COLO668 (cell line): Measurements from ENCODE around the gene CACNG6.
"Not testable (repeated sequence)": the region's sequence is repeated elsewhere in the genome, so short reads cannot be mapped to it uniquely, and the experiment has no call there.

Experiments used
- DNase-seq: peaks from one replicate; lab custom pipeline; 2025; ENCODE audit not compliant: unreplicated experiment; lab: John Stamatoyannopoulos, UW

The CACNG6 gene

DNA sequence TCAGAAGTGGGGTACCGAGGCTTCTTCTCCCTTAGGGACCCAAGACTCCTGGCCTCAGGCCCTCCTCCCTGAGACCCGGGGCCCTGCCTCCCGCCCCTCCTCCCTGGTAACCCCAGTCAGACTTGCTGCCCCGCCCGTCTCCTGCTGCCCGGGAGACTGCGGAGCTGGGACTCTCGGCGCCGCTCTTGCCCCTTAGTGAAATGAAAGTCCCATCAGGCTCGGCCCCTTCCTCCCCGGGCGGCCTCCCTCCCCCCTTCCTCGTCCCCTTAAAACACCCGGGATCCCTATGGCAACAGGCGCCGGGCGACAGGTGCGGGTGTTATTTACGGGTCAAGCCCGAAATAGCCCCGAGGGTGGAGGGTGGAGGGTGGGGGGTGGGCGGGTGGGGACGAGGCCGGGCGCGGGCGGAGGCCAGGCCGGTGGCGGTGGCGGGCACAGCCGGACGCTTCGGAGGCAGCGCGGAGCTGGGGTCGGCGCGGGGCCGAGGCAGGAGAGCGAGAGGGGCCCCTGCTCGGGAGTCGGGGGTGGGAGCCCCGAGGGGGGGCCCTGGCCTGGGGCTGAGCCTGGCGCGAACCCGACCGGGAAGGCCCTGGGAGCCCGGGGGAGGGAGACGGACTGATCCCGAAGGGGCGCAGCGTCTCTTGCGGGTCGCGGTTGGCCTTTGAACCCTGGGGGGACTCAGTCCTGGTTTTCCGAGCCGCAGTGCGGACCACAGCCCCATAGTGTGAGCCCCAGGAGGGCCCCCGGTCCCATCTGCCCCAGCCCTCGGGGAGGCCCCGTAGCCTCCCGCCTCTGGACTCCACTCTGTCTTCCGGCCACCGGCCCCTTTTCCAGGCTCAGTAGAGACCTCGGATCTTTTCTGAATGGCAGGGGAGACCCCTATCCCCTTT, at the start of gene CACNG6:
TSS of gene CACNG6 (plus strand) at position 414 of the 890 bp plus-strand sequence. CDS start 1,241 bp downstream, outside the sequence.
- DNase-seq = peak; percentile 13

GRCh38 chr19:53942001-53942786, 49.2 kb upstream of the CACNG6 start:
- no peak for DNase-seq

GRCh38 chr19:53944416-53944815, 47.0 kb upstream of the CACNG6 start:
- DNase-seq = no peak

- DNase-seq = no peak
Observed at GRCh38 chr19:53944933-53945332, 46.5 kb upstream of the CACNG6 start.

DNA sequence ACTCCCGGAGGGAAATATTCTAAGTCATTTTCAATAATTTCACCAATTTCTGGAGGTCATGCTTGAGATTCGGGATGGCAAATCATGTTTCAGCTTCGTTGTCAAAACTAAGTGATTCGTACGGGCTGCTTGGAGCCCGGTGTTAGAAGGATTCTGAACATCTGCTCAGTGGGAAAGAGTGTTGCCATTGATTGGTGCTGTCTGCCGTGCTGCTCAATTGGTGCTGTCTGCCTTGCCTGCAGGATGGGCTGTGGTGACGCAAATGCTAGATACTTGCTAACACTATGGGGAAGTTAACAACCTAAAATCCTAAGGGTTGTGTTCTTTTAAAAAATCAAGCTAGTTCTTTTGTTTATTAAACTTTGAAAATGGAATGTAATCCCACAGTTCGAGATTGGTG, 46.0 kb upstream of the CACNG6 start:
- no peak for DNase-seq

- no peak for DNase-seq
Observed at GRCh38 chr19:53945998-53946397, 45.4 kb upstream of the CACNG6 start.

DNA sequence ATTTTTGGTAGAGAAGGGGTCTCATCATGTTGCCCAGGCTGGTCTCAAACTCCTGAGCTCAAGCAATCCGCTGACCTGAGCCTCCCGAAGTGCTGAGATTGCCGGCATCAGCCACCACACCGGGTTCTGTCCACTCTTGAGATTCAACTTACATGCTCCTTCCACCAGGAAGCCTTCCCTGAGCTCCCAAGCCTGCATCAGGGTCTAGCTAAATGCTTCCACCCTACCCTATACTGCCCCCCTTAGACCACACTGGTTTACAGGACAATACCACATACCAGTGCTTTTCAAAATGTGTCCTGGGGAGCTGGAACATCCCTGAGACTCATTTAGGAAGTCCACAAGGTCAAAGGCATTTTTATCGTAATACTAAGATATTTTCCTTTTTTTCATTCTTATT, 43.8 kb upstream of the CACNG6 start:
- DNase-seq = no peak

- not testable (repeated sequence) for DNase-seq
Observed at GRCh38 chr19:53948611-53949010, 42.8 kb upstream of the CACNG6 start.

DNA sequence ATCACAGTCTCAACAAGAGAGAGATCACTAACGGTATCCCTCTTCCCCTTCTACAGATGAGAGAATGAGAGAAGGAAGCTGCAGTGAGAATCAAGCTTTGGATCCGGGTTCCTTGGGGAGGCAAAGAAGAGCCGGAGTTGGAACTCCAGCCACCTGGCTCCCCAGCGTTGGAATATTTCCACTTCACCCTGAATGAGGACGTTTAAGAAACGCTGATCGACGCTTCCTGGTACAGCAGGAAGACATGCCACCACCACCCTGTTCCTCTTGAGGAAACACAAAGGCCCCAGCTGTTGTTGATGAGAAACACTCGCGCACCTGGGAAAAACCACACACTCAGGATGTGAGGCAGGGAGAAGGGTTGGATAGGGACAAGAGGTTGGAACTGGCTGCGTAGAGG, 40.0 kb upstream of the CACNG6 start:
- DNase-seq = no peak

DNA sequence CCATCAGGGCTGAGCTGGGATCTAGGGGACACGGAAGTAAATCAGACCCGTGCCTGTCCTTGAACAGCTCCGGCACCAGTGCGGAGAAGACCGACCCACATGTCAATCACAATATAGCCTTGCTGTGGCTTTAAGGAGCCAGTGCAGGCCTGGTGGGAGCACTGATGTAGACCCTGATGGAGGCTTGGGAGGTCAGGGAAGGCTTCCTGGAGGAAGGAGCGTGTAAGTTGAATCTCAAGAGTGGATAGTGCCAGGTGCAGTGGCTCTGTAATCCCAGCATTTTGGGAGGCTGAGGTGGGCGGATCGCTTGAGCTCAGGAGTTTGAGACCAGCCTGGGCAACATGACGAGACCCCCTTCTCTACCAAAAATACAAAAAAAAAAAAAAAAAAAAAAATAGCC, 39.5 kb upstream of the CACNG6 start:
- DNase-seq = no peak

DNA sequence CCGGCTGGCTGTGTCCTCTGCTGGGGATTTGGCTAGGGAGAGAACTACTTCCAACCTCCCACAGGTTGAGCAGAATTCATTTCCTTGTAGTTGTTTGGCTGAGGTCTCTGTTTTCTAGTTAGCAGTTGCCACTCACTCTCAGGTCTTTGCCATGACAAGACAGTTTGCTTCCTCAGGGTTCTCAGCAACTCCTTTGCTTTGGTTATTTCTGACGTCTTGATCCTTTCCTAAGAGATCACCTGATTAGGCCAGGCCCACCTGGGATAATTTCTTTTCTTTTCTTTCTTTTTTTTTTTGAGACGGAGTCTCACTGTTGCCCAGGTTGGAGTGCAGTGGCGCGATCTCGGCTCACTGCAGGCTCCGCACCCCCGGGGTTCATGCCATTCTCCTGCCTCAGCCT, 38.1 kb upstream of the CACNG6 start:
- DNase-seq = no peak

DNA sequence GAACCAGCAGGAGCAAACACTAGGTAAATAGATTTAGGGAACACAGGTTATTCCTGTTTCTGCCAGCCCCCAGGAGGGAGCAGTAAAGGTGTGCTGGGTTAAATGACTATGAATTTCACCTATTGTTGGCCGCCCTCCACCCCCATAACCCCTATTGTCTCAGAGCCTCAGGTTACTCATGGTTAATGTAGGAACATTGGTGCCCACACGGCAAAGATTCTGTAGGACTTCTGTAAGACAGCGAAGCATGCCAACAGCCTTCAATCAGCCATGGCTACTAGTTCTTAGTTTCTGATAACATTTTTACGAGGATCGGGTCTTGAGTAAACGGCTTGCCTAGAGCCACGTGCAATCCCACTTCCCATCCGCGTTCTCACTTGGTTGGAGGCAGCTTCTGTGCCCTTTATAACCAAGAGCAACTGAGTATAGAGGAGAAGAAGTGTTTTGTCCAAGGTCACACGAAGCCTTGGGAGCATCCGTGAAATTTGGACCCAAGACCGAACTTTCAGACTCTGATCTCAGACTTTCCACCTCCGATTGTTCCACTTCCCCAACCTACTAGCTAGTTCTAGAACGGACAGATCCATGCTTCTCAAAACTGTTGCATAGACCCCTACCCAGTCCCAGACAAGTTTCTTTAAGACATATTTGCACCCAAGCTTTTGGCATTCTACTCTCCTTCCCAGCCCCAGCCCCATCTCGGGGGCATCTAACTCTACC, 33.8 kb upstream of the CACNG6 start:
- no peak for DNase-seq

DNA sequence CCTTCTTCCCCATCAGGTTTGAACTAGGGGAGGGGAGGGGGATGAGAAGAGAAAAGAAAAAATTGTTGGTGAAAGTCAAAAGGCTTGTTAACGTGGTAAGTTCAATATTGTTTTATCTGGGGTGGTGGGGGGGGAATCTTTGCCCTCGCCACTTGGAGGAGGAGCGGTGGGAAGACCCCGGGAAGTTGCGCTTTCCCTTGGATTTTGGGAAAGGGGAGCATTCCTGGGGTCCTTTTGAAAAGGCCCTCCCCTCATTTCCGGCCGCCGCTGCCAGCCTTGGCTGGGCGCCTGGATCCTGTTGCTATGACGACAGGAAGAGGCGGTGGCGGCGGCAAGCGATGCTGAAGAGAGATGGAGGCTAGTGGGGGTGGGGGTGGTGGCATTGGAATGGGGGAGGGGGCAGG, 33.3 kb upstream of the CACNG6 start:
- peak; percentile 24 for DNase-seq

- no peak for DNase-seq
Observed at GRCh38 chr19:53958823-53959757, 32.3 kb upstream of the CACNG6 start.

DNA sequence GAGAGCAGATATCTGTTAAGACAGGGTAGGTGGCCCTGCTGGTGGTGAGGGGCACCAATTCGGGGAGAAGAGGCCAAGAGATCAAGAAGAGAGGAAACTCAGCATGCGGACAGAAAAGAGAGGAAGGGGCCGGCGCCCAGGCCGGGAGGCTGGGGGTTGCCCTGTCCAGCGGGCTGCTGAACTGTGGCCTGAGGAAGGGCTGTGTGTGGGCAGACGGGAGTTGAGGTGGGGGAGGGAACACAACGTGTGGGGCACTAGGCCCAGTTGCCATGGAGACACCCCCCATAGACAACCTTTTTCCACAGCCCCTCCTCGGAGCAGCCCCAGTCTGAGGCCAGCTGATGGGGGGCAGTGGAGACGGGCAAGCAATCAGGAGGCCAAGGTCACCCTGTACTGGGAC, 31.2 kb upstream of the CACNG6 start:
- DNase-seq = no peak

GRCh38 chr19:53960886-53961285, 30.6 kb upstream of the CACNG6 start:
- no peak for DNase-seq

DNA sequence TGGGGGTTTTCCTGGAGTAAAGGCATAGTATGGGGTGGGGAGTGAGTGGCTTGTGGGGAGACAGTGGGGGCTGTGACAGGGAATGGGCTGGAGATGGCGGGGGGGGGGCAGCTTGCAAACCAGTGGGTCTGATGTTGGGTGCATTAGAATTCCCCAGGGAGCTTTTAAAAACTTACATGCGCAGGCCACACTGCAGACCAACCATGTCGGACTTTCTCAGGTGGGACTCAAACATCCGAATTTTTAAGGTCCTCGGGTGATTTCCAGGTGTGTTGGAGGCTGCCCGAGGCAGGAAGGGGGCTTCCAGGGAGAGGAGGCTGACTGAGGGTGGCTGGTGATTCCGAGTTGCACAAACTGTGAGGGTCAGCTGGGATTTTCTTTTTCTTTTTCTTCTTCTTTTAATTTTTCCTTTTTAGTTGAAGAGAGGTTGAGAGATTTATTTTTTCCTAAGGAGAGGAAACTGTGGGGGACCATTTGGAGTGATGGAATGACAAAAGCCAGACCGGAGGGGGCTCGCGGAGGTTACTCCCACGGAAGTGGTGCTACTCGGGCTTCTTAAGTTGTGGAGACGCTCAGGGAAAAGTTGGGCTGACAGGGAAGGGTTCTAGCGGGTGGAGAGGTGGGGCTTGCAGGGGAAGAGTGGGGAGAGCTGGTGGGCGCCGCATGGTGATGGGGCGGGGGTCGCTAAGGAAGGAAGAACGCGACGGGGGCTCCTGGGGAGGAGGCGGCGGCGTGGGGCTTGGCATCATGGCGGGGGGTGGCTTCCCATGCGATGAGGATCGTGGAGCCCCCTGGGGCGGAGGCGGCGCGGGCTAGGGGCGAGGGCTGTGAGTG, 29.7 kb upstream of the CACNG6 start:
- DNase-seq = no peak

- no peak for DNase-seq
Observed at GRCh38 chr19:53962887-53963431, 28.5 kb upstream of the CACNG6 start, which contains the start of gene CACNG8. TSS of gene CACNG8 (plus strand) at chr19:53962937.

- no peak for DNase-seq
Observed at GRCh38 chr19:53965091-53965490, 26.3 kb upstream of the CACNG6 start.
